ENCODE results near the gene ATP1A2. TPM values are rescaled to one million over a fixed set of nuclear protein-coding genes. Genes with fewer than 3 reads are reported as not detected.

The ATP1A2 gene
- total RNA-seq, 1 donor = 0.72 TPM

GRCh38 chr1:160069460-160070231 lies 45.9 kb upstream of the ATP1A2 start, which contains the start of gene KCNJ10:
TSS of gene KCNJ10 (minus strand) at chr1:160070160. CDS start at chr1:160042532, 27,628 bp downstream.
- Histone ChIP-seq H4K20me1 (ENCODE audit: insufficient read depth, low read length) (no peaks in the 10 kb centered on the region), H3K9me3 (ENCODE audit: low read depth, low read length) (no peaks in the 10 kb centered on the region)

DNA sequence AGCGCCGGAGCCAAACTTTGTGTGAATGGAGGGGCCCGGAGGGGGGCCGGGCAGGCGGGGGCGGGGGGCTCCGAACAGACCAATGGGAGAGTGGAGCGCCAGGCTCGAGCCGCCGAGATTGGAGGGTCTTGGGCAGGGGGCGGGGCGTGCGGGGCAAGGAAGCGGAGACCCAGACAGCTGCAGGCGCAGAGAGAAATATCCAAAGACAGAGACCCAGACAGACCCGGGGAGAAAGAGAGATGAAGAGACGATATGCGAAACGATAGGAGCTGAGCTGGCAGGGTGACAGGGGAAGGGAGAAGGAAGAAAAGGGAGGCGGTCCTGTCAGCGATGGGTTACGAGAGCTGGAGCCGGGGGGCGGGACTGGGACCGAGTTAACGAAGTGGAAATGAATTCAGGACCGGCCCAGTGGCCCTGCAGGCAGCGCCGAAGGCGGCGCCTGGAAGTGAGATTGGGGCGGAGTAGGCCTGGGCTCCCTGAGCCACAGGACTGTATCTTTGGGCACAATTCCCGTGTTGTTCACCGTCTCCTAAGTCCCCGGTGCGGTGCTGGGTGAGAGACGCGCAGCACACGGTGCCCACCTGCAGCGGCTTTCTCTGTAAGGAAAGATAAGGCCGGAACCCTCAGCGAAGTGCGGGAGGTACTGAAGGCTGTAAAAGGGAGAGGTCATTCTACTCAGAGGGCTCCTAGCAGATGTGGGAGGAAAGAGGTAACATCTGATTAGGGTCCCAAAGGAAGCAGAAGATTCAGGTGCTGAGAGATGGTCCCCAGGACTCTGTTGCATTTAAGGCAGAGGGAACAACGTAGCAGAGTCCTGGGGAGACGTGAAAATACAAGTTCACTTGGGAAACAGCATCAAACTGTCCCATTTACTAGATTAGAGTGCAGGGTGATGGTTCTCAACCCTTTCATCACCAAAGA lies 45.1 kb upstream of the ATP1A2 start:
- TF ChIP-seq, protein P1, sequence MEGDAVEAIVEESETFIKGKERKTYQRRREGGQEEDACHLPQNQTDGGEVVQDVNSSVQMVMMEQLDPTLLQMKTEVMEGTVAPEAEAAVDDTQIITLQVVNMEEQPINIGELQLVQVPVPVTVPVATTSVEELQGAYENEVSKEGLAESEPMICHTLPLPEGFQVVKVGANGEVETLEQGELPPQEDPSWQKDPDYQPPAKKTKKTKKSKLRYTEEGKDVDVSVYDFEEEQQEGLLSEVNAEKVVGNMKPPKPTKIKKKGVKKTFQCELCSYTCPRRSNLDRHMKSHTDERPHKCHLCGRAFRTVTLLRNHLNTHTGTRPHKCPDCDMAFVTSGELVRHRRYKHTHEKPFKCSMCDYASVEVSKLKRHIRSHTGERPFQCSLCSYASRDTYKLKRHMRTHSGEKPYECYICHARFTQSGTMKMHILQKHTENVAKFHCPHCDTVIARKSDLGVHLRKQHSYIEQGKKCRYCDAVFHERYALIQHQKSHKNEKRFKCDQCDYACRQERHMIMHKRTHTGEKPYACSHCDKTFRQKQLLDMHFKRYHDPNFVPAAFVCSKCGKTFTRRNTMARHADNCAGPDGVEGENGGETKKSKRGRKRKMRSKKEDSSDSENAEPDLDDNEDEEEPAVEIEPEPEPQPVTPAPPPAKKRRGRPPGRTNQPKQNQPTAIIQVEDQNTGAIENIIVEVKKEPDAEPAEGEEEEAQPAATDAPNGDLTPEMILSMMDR (IDR thresholded peaks at IDR 0.05; ENCODE audit: extremely low read depth, low read depth, low read length) = no peak
- no peaks in the 10 kb centered on the region for H4K20me1 ChIP-seq (ENCODE audit: insufficient read depth, low read length)

More at GRCh38 chr1:160069460-160070231, 45.9 kb upstream of the ATP1A2 start, which contains the start of gene KCNJ10:
- H3K27ac ChIP-seq (ENCODE audit: low read depth, low read length) = no peak within 1 kb of the TSS
- H3K4me1 ChIP-seq (ENCODE audit: insufficient read depth, low read length) = no peaks in the 10 kb centered on the region
- peaks cover 67% of the 10 kb centered on the region for H3K27me3 ChIP-seq (ENCODE audit: insufficient read depth, low read length)
- peak within 1 kb of the TSS; percentile 80 for H2AFZ ChIP-seq (ENCODE audit: low read length)
- TF ChIP-seq, protein P1 (IDR thresholded peaks at IDR 0.05; ENCODE audit: extremely low read depth, low read depth, low read length) = no peak
- peak within 1 kb of the TSS; percentile 85 for H3K4me2 ChIP-seq (ENCODE audit: insufficient read depth, low read length)
- H3K4me3 ChIP-seq (ENCODE audit: insufficient read depth, low read length) = peak within 1 kb of the TSS; percentile 67
- H3K79me2 ChIP-seq (ENCODE audit: insufficient read depth, low read length) = no peaks in the 10 kb centered on the region
- H3K36me3 ChIP-seq (ENCODE audit: insufficient read depth, low read length) = no peaks in the 10 kb centered on the region
- DNase-seq (ENCODE audit: insufficient read length, low spot score, missing footprints) = peak; percentile 45

GRCh38 chr1:160071289-160071688 lies 44.3 kb upstream of the ATP1A2 start:
- Histone ChIP-seq H3K4me1 (ENCODE audit: insufficient read depth, low read length) (no peaks in the 10 kb centered on the region), H3K27ac (ENCODE audit: low read depth, low read length) (no peak overlapping the region), H3K36me3 (ENCODE audit: insufficient read depth, low read length) (no peaks in the 10 kb centered on the region), H3K9me3 (ENCODE audit: low read depth, low read length) (no peaks in the 10 kb centered on the region), H3K79me2 (ENCODE audit: insufficient read depth, low read length) (no peaks in the 10 kb centered on the region), H3K4me2 (ENCODE audit: insufficient read depth, low read length) (no peak overlapping the region), H3K27me3 (ENCODE audit: insufficient read depth, low read length) (peaks cover 61% of the 10 kb centered on the region), H4K20me1 (ENCODE audit: insufficient read depth, low read length) (no peaks in the 10 kb centered on the region), H2AFZ (ENCODE audit: low read length) (no peak overlapping the region), H3K4me3 (ENCODE audit: insufficient read depth, low read length) (no peak overlapping the region)
- TF ChIP-seq, protein P1 (IDR thresholded peaks at IDR 0.05; ENCODE audit: extremely low read depth, low read depth, low read length) = no peak
- DNase-seq (ENCODE audit: insufficient read length, low spot score, missing footprints) = no peak

More for the DNA sequence above, 45.1 kb upstream of the ATP1A2 start:
- Histone ChIP-seq H3K4me1 (ENCODE audit: insufficient read depth, low read length) (no peaks in the 10 kb centered on the region), H3K27ac (ENCODE audit: low read depth, low read length) (no peak overlapping the region), H2AFZ (ENCODE audit: low read length) (peak overlapping the region; percentile 80), H3K4me2 (ENCODE audit: insufficient read depth, low read length) (peak overlapping the region; percentile 85), H3K9me3 (ENCODE audit: low read depth, low read length) (no peaks in the 10 kb centered on the region), H3K27me3 (ENCODE audit: insufficient read depth, low read length) (peaks cover 66% of the 10 kb centered on the region), H3K4me3 (ENCODE audit: insufficient read depth, low read length) (peak overlapping the region; percentile 67), H3K79me2 (ENCODE audit: insufficient read depth, low read length) (no peaks in the 10 kb centered on the region), H3K36me3 (ENCODE audit: insufficient read depth, low read length) (no peaks in the 10 kb centered on the region)
- peak; percentile 94 for DNase-seq (ENCODE audit: insufficient read length, low spot score, missing footprints)
